Measurements from ENCODE around the gene SLC35B2.

DNA sequence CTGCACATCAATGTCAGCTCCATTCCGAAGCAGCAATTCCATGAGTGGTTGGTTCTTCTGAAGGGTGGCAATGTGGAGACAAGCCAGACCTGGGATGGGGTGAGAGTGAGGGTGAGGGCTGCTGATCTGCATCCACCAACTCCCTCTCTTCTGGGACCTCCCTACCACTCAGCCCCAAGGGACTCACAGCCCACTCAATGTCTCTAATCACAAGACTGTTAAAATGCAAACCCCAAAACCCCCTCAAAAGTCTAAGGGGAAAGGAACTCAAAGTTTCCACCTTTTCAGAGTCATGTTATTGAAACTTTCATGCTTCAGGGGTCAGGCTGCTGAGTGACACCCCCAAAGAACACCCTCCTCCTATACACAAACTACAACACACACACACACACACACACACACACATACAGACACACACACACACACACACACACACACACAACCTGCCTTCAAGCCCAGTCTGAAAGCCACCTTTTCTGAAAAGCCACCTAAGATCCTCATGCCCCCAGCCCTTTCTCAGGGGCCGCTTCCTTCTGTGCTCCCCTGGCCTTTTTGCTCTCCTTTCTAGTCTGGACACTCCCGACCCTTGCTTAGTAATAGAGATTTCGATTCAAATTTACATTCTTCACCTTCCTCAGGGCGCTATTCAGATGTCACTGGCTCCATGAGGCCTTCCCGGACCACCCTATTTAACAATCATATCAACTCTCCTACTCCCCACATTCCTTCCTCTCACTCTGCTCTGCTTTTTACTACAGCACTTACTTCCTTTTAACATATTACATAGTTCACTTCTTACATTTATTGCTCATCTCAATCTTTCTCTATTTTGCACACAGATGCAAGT is 3.3 kb upstream of the SLC35B2 start:
- TF ChIP-seq, protein P1, sequence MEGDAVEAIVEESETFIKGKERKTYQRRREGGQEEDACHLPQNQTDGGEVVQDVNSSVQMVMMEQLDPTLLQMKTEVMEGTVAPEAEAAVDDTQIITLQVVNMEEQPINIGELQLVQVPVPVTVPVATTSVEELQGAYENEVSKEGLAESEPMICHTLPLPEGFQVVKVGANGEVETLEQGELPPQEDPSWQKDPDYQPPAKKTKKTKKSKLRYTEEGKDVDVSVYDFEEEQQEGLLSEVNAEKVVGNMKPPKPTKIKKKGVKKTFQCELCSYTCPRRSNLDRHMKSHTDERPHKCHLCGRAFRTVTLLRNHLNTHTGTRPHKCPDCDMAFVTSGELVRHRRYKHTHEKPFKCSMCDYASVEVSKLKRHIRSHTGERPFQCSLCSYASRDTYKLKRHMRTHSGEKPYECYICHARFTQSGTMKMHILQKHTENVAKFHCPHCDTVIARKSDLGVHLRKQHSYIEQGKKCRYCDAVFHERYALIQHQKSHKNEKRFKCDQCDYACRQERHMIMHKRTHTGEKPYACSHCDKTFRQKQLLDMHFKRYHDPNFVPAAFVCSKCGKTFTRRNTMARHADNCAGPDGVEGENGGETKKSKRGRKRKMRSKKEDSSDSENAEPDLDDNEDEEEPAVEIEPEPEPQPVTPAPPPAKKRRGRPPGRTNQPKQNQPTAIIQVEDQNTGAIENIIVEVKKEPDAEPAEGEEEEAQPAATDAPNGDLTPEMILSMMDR (conservative IDR thresholded peaks at IDR 0.05; ENCODE audit: low read depth, low read length) = no peak
- no peak for TF ChIP-seq EZH2 (IDR thresholded peaks at IDR 0.05; ENCODE audit: low read length, unreplicated experiment)
